Body of pancreas (tissue), 4 donors: ENCODE results near the gene ACSBG1.

ENCODE experiments used
- POLR2A ChIP-seq, 3 donors: fragments of 450-650 bp; IDR thresholded peaks; one replicate each; pipeline ENCODE4 v1.6.1; 2016; ENCODE audit warnings: antibody characterized with exemption in 3 of 3, mild to moderate bottlenecking in 2 of 3
- TF ChIP-seq, protein P1 (sequence below), 7 experiments: fragments of 450-650 bp in 4 of 7; fragments of 200-600 bp in 3 of 7; sonication (generic) in 3 of 7; IDR thresholded peaks; one replicate each; pipeline ENCODE4 v1.5.1; 2016 to 2019; ENCODE audit warnings: antibody characterized with exemption in 7 of 7

GRCh38 chr15:78243058-78243457, 8.7 kb upstream of the ACSBG1 start:
- TF ChIP-seq, protein P1, sequence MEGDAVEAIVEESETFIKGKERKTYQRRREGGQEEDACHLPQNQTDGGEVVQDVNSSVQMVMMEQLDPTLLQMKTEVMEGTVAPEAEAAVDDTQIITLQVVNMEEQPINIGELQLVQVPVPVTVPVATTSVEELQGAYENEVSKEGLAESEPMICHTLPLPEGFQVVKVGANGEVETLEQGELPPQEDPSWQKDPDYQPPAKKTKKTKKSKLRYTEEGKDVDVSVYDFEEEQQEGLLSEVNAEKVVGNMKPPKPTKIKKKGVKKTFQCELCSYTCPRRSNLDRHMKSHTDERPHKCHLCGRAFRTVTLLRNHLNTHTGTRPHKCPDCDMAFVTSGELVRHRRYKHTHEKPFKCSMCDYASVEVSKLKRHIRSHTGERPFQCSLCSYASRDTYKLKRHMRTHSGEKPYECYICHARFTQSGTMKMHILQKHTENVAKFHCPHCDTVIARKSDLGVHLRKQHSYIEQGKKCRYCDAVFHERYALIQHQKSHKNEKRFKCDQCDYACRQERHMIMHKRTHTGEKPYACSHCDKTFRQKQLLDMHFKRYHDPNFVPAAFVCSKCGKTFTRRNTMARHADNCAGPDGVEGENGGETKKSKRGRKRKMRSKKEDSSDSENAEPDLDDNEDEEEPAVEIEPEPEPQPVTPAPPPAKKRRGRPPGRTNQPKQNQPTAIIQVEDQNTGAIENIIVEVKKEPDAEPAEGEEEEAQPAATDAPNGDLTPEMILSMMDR (IDR thresholded peaks at IDR 0.05): no peak
- no peak for TF ChIP-seq POLR2A (IDR thresholded peaks at IDR 0.05)
